Myocyte (in vitro differentiated cells): ENCODE measurements around the gene BEGAIN. TPM values are rescaled to one million over a fixed set of nuclear protein-coding genes. Genes with fewer than 3 reads are reported as not detected.

Experiments used
- DNase-seq: peaks from one replicate; pipeline ENCODE4 v3.0.0-alpha.2; 2012; ENCODE audit warnings: low read depth
- total RNA-seq: library from RNA; depleted of rRNA; stranded (reverse); fragments of >200 nt; gene quantifications from 2 replicates; pipeline ENCODE4 v1.2.3, GENCODE V29; 2014

BEGAIN gene
- total RNA-seq, 1 donor from 2014 or later = not detected

DNA sequence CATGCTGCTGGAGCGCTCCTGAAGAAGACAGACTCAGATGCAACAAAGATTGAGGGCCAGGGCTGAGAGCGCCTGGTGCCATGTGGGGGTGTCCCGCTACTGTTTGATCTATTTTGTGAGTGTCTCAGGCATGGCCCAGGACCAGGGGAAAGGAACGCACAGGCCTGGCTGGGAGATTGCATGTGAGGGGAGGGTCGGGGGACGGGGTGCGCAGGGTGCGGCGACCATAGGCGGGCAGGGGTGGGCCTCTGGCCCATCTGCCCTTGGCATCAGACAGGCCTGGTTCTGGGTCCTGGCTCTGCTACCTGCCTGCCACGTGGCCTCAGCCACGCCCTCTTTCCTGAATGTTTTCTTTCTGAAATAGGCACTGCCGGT lies 47.5 kb downstream of the BEGAIN start:
- DNase-seq = no peak

DNA sequence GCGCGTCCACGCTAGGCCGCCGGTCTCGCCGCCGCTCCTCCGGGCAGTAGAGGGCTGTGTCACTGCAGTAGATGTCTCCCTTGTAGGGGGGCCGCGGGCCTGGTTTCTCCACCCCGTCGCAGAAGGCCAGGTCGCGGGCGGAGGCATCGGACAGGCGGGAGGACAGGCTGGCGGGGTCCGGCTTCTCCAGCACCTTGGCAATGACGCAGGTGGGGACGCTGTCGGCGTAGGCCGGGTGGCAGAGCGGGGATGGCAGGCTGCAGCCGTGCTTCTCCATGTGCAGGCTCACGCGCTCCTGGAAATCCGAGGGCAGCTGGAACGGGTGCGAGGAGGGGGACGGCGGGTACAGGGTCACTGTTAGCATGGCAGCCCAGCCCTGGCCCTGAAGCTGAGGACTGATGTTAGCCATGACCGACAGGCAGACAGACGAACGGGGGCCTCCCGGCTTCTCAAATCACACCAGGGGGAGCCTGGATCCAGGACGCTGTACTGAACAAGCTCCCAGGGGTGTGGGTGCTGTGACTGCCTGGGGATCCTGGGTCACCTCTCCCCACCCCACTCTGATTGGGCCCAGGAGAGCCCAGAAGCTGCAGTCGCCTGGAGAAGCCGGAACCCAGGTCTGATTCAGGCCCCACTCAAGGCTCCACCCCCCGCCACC lies 48.1 kb downstream of the BEGAIN start:
- DNase-seq = no peak

DNA sequence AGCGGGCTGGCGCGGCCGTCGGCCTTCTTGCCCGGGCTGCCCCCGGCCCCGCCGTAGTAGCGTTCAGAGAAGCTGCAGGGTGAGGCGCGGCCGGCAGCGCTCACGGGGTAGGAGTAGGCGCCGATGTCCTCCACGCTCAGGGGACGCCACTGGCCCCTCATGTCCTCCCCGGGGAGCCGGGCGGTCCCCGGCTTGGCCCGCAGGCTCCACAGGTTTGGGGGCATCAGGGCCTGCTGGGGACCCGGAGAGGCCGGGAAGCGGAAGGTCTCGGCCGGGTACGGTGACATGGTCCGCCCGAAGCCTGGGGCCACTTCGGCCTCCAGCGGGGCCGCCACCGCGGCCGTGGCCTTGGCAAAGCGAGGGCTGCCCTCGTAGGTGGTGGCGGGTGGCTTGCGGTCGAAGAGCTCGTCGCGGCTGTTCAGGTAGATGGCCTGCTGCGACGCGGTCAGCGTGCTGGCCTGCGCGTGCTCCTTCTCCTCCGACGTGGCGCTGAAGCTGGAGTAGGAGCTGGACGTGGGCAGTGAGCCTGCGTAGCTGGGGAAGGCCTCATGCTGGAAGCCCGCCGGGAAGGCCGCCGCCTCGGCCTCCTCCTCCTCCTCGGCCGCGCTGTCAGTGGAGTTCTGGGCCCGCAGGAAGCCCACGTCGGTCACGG lies 48.7 kb downstream of the BEGAIN start:
- no peak for DNase-seq

DNA sequence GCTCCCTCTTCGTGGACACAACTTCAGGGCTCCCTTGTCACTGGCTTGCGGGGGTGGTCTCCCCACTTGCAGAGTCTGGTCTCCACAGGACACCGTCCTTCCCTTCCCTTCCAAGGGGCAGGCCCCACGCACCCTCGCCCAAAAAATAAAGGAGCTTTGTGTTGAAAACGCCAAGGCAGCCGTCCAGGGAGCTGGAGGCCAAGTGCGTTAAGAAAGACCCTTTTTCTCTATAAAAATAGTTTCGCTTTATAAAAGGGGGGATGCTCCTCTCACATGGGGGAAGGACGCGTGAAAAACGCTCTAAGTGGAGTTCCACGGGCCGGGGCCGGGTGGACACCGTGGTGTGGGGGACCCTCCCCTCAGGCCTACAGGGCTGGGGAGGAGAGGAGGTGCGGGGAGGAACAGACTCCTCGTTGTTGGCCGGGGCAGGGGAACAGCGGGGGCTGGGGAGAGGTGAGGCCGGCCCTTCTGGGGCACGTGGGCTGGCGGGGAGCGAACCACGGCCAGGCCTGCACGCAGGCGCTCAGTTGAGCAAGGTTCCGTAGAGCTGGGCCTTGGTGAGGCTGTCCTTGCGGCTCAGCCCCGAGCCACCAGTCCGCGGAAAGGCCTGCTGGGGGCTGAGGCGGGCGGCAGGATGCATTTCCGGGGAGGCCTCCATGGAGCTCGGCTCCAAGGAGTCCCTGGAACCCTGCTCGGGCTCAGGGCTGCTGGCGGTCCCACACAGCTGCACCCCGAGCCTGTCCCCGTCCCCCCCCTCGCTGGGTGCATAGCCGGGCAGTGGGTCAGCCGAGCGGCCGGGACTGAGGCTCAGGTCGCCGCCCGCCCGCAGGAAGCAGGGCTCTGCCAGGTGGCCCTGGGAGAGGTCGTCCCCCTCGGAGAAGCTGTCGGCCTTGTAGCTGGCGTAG lies 49.5 kb downstream of the BEGAIN start:
- no peak for DNase-seq

DNA sequence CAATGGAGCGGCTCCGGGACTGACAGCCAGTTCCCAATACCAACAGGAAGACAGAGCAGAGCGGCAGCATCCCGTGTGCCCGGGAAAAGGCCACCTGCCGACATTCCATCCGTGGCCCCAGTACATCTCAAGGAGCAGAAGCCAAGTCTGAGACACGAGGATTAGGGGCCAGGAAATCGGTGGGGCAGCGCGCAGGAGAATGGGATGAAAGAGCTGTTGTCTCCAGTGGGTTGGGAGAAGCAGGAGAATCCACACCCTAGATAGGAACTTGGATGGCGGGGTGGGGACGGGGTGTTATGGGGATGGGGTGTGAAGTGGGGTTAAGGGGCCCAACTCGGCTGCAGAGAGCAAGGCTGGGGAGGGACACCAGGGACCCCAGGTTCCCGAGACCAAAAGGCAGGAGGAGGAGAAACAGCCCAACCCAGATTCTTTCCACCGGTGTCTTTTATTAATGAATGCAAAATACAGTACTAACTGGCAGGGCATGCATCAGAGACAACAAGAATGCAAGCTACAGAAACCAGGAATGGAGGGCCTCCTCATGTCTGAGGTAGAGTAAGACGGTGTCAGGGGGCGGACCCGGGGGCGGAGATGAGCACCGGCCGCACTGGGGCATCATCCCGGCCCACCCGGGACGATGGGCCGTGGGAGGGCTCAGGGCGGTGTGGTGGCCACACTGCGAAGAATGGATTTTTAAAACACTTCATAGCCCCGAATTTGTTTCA lies 50.3 kb downstream of the BEGAIN start:
- no peak for DNase-seq

DNA sequence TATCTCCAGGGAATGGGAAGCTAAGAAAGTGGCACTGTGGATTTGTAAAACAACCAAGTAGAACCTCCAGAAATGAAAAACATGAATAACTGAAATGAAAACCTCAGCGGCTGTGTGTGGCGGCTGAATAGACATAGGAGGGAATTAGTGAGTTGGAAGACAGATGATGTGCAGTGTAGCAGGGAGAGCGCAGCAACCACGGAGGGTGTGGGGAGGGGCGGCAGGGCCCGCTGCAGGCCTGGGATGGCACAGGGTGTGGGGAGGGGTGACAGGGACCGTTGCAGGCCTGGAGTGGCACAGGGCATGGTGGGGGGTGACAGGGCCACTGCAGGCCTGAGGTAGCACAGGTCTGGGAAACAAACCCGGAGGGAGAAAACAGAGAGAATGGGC lies 51.1 kb downstream of the BEGAIN start:
- DNase-seq = no peak

DNA sequence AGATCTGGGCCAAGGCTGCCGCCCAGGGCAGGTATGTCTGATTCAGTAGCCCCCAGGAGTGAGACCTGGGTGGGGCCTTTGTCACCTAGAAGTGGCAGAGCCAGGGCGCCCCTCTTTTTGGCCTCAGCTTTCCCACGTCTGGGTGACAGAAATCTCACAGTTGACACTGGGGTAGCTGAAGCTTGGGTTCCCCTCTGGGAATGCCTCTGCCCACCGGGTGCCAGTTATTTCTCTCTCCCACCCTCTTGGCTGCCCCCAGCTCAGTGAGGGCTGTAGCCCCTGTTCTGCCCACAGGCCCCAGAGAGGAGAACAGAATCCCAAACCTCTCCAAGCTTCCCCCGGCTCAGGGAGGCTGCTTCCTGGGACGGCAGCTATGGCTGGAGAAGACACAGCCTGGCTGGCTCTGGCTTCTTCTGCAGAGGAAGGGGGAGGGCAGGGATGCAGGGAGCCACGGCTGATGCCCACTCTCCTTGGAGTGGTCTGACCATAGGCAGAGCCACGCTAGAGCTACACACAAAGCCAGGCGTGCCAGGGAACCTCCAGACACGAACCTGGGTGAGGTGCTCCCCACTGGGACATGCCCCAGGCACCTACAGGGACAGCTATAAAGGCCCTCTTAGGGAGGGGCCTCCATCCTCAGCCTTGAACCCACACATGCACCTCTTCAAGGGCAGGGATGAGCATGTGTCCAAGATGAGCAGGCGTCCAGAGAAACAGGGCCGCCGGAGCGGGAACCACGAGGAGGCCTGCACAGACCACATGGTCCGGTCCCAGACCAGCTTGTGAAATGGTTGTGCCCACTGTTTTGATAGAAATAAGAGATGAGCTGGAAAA lies 51.7 kb downstream of the BEGAIN start:
- DNase-seq = no peak

DNA sequence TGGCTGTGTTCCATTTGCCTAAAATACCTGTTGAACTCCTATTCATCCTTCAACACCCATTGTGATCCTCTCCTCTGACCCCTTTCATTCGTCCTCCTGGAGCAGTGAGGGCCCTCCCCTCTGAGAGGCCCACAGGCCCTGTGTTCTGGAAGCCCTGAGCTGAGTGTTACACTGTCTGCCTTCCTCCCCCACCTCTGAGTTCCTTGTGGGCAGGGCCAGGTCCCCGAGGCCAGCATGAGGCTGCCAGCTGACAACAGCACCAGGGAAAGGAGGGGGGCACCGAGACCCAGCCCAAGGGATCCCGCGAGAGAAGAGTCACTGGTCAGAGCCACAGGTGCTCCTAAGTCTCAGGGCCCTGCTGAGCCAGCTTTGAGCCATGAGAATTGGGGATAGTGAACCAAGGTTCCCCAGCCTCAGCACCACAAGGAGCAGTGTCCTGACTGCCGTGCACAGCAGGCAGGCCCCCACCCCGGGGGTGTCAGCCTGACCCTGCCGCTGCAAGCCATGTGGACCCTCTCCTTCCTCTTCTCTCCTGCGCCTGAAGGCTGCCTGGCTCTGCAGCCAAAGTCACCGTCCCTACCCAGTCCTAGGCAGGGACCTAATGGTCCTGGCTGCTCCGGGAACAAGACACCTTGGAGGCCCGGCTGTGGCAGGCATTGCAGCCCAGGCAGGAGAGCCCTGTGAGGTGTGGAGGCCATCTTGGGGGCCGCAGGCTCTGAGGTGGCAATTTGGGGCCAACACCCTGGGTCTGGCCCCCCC lies 52.5 kb downstream of the BEGAIN start:
- peak; percentile 56 for DNase-seq

DNA sequence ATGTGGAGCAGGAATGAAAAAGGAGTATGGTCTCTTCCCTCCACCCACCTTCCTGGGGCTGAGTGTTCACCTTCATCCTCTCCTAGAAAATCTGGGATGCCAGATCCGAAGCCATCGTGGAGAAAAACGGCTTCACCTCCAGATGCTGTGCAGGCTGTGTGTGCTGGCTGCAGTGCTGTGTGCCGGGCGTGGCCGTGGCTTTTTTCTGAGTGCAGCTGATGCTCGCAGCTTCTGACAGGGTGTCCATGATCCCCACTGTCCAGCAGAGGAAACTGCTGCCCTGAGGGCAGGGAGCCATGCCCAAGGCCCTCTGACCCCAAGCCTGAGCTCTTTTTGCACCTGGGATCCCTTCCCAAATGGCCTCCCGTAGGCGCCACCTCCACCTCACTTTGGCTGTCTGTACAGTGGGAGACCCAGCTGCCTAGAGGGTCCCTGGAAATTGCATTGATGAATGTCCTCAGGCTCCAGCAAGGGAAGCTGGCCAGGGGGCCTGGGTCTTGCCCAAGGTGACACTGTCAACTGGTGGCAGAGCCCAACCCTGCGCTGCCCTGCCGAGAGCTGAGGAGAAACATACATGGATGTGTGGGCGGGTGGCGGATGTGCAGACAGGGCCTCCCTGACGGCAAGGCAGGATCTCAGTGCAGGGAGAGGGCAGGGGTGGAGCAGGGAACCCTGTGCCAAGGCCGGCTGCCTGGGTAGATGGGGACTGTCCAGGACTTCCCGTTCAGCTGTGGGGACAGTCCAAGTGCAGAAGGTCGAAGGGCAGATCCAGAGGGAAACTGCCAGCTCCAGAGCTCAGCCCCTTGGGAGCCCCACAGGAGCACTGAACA lies 53.3 kb downstream of the BEGAIN start:
- DNase-seq = peak; percentile 68

DNA sequence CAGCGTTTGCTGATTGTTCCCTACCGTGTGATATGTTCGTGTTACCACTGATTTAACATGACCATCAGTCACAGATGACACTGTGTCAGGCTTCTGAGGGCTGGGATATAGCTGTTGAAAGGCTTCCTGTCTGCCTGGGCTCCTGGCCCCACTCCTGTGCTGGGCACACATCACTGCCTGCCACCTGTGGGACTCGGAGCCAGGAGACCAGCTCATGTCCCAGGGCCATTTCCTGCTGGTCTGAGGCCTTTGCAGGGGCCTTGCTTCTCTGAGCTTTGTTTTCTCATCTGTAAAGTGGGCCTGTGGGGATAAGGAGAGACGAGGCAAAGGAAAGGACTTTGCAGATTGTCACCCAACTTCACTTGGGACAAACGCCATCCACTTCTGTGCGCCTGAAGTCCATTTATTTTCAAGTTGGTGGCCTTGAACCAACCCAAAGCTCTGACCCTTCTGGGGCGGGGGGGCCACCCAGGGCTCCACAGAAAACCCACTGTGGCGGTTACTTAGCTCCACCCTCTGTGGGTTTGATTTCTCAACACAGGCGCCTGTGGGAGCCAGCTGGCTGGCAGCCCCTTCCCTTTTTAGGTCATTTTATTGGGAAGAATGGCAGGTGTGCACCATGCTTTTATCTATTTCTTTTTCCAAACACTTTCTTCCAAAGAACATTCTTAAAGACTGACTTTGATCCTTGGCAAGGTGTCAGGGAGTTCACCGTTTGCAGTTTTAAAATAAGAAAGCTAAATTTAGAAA lies 54.1 kb downstream of the BEGAIN start:
- peak; percentile 75 for DNase-seq

DNA sequence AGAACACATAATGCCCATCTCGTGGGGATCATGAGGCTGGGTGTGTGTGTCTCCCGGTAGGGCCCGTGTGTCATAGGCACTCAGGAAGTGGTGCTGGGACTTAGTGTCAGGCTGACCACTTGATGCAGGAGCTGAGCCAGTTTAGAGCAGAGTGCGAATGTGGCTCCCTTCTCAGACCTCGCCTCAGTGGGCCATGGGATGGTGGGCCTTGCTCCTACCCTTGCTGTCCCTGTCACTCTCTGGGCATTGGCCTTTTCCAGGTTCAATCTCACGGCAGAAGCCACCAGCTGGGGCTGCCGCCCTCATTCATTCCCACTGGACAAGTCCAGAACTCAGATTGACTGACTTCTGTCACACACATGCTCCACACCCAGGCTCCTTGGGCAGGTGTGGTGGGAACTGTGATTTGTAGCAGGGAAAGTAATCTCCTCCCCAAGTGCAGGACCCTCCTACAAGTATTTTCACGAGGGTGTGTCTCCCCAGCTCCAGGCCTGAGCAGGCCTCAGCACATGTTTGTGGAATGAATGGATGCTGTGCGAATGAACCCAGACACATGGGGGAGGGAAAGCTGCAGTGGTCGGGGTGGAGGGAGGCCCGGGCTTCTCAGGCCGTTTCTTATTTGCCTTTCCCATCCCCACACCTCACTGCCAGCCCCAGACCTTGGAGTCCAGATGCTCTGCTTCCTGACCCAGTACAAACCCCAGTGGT lies 54.9 kb downstream of the BEGAIN start:
- peak; percentile 49 for DNase-seq

DNA sequence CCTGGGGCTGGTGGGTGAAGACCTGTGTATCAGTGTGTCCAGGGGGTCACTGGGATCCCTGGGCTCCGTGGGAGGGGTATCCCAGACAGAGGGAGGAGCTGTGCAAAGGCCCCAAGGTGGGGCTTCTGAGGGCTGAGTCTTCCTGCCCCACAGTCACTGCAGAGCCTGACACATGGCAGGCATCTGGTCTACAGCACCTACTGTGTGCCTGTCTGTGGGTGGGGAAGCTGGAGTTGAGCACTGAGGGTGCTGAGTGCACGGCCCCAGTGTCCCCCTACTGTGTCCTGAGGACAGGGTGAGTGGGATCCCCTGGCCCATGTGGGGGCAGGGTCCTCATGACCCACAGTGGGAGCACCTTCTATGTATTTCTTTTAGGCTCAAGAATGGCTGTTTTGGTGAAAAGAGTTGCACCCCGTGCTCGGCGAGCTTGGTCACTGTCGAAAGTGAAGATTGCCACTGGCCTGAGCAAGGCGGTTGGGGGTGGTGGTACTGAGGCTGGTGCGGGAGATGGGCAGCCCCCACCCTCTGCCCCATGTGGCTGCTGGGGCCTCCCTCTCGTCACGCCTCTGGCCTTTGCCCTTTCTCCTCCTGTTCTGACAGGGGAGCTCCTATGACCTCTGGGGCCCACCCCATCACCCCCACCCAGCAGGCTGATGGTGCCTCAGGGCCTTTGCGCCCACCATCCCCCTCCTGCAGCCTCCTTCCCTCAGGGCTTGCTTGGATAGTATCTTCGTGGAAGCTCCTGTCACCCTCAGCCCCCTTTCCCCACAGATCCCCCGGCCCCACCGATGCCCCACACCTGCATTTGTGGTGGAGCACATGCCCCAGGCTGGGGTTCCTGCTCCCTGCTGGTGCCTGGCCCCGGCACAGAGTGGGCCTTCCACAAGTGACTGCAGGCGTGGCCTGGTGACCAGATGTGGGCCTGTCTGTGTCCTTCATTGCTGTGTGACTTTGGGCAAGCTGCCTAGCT lies 55.8 kb downstream of the BEGAIN start:
- DNase-seq = no peak

DNA sequence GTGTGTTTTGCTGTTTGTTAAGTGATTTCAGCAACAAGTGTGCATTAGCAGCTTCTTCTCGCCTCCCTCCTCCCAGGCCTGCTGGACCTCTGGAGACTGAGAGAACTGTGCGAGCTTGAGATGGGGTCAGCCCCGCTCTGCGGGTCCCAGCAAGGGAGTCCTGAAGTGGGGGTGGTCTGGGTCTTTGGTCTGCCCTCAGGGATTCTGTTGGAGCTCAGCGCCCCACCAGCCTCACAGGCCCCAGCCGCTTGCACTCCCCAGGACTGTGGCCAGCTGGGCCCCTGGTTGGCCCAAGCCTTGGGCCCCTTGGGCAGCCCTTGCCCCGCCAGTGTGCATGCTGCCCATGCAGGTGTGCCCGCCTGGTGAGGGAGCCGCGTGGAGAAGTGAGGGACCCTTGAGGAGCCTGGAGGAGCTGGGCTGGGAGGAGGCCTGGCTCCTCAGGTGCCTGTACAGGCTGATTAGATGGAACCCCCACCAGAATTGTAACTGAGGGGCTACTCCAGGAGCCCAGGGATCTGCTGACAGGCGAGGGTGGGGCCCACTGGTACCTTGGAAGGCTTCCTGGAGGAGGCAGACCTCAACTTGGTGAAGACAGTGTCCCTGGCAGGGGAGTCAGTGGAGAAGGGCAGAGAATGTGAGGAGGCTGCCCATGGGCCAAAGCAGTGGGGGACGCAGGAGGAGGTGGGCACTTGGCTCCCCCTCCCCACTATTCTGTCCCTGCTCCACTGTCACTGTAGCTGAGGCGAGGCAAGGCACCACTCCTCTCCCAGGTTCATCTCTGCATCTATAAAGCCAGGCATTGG lies 56.7 kb downstream of the BEGAIN start:
- no peak for DNase-seq

DNA sequence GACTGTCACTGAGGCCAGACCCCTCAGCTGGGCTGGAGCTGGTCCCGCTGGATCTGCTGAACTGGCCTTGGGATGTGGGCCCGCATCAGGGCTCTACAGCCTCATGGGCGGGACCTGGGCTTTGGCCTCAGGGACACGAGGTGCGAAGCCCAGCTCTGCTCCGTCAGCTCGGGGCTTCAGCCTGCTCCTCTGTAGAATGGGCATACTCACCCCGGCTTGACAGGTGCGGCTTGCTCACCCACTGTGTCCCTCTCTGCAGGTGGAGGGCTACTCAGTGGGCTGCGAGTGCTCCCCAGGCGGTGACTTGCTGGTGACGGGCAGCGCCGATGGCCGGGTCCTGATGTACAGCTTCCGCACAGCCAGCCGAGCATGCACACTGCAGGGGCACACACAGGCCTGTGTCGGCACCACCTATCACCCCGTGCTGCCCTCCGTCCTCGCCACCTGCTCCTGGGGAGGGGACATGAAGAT lies 57.6 kb downstream of the BEGAIN start:
- DNase-seq = no peak

DNA sequence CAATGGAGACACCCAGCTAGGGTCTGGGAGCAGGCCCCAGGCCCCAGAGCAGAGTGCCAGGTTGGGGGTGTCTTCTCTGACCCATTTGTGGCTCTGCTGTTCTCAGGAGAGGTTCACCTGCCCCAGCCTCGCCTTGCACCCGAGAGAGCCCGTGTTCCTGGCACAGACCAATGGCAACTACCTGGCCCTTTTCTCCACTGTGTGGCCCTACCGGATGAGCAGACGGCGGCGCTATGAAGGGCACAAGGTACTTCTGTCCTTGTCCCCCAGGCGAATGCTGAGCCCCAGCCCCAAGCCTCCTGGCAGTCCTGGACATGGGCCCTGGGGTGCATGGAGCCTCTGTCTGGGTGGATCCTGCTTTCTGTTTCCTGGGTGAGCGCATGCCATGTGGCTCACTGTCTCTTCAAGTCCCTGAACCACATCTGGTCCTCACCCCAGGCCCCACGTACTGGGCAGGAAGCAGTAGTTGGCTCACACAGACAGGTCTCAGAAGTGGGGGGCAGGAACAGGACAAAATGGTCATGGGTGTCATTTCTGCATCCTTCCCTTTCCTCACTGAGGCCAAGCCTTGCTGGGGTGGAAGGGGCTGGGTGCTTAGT lies 58.2 kb downstream of the BEGAIN start:
- DNase-seq = no peak
